Liver (tissue), 9 donors: ENCODE data around the gene PRRT2. TPM values are rescaled to one million over a fixed set of nuclear protein-coding genes. Genes with fewer than 3 reads are reported as not detected.

Experiments
- DNase-seq: peaks from one replicate; pipeline ENCODE4 v3.0.0-alpha.2; 2017; ENCODE audit warnings: low spot score
- H3K27ac ChIP-seq, 2 donors: one replicate each; pipeline ENCODE4 v1.7.0; 2013; ENCODE audit warnings: inconsistent platforms in 2 of 2, low read length in 2 of 2, control low read depth in 1 of 2, low read depth in 1 of 2, mild to moderate bottlenecking in 1 of 2
- H3K27me3 ChIP-seq, 4 donors: one replicate each; pipeline versions ENCODE4 v1.6.1 to v1.7.0; 2013; ENCODE audit warnings: low read length in 3 of 4, inconsistent platforms in 1 of 4, mild to moderate bottlenecking in 1 of 4, moderate library complexity in 1 of 4; ENCODE audit not compliant: control insufficient read depth in 4 of 4, insufficient read depth in 4 of 4
- H3K36me3 ChIP-seq, 4 donors: one replicate each; pipeline versions ENCODE4 v1.6.1 to v1.7.0; 2013; ENCODE audit warnings: low read length in 3 of 4, mild to moderate bottlenecking in 3 of 4, low read depth in 1 of 4, moderate library complexity in 1 of 4; ENCODE audit not compliant: control insufficient read depth in 4 of 4, insufficient read depth in 3 of 4
- H3K4me1 ChIP-seq, 4 donors: one replicate each; pipeline versions ENCODE4 v1.6.1 to v1.7.0; 2013; ENCODE audit warnings: low read length in 3 of 4, mild to moderate bottlenecking in 3 of 4, moderate library complexity in 1 of 4; ENCODE audit not compliant: control insufficient read depth in 4 of 4, insufficient read depth in 4 of 4
- H3K4me3 ChIP-seq, 3 donors: one replicate each; pipeline versions ENCODE4 v1.6.1 to v1.7.0; 2013; ENCODE audit warnings: low read length in 3 of 3, control low read depth in 1 of 3, low read depth in 1 of 3, mild to moderate bottlenecking in 1 of 3
- H3K9ac ChIP-seq, 2 donors: one replicate each; pipeline ENCODE4 v1.7.0; 2013; ENCODE audit warnings: low read length in 2 of 2, mild to moderate bottlenecking in 2 of 2, moderate library complexity in 2 of 2, control low read depth in 1 of 2, low read depth in 1 of 2
- H3K9me3 ChIP-seq, 4 donors: one replicate each; pipeline versions ENCODE4 v1.6.1 to v1.7.0; 2013; ENCODE audit warnings: low read length in 3 of 4; ENCODE audit not compliant: control insufficient read depth in 4 of 4
- ATF3 ChIP-seq: IDR thresholded peaks from 2 replicates; pipeline ENCODE4 v1.6.1; 2016; ENCODE audit warnings: antibody characterized with exemption
- EGR1 ChIP-seq, 2 donors: IDR thresholded peaks; 2 replicates each; pipeline ENCODE4 v1.6.1; 2016 to 2018; ENCODE audit warnings: antibody characterized with exemption in 2 of 2, low read depth in 2 of 2
- FOXA1 ChIP-seq: IDR thresholded peaks from 2 replicates; pipeline ENCODE4 v1.6.1; 2016; ENCODE audit warnings: antibody characterized with exemption
- FOXA2 ChIP-seq: IDR thresholded peaks from 2 replicates; pipeline ENCODE4 v1.6.1; 2016; ENCODE audit warnings: antibody characterized with exemption
- GABPA ChIP-seq, 2 donors: IDR thresholded peaks in 1 of 2; conservative IDR thresholded peaks in 1 of 2; 2 replicates each; pipeline ENCODE4 v1.6.1; 2016; ENCODE audit warnings: antibody characterized with exemption in 2 of 2, mild to moderate bottlenecking in 1 of 2, moderate library complexity in 1 of 2
- HNF4A ChIP-seq, 2 donors: conservative IDR thresholded peaks; 2 replicates each; pipeline ENCODE4 v1.6.1; 2016; ENCODE audit warnings: antibody characterized with exemption in 2 of 2, mild to moderate bottlenecking in 2 of 2
- HNF4G ChIP-seq: IDR thresholded peaks from 2 replicates; pipeline ENCODE4 v1.6.1; 2016; ENCODE audit warnings: antibody characterized with exemption
- JUND ChIP-seq, 2 donors: IDR thresholded peaks; 2 replicates each; pipeline ENCODE4 v1.6.1; 2016; ENCODE audit warnings: antibody characterized with exemption in 2 of 2
- NR2F2 ChIP-seq: IDR thresholded peaks from 2 replicates; pipeline ENCODE4 v1.6.1; 2016; ENCODE audit warnings: antibody characterized with exemption
- RAD21 ChIP-seq, 2 donors: IDR thresholded peaks; 2 replicates each; pipeline ENCODE4 v1.6.1; 2016; ENCODE audit warnings: antibody characterized with exemption in 2 of 2, mild to moderate bottlenecking in 2 of 2
- REST ChIP-seq: IDR thresholded peaks from 2 replicates; pipeline ENCODE4 v1.6.1; 2016; ENCODE audit warnings: antibody characterized with exemption, mild to moderate bottlenecking
- RXRA ChIP-seq, 2 donors: IDR thresholded peaks; 2 replicates each; pipeline ENCODE4 v1.6.1; 2017 to 2018; ENCODE audit warnings: antibody characterized with exemption in 2 of 2, mild to moderate bottlenecking in 1 of 2
- SP1 ChIP-seq: IDR thresholded peaks from 2 replicates; pipeline ENCODE4 v1.6.1; 2018; ENCODE audit warnings: antibody characterized with exemption, mild to moderate bottlenecking
- TAF1 ChIP-seq: conservative IDR thresholded peaks from 2 replicates; pipeline ENCODE4 v1.6.1; 2016; ENCODE audit warnings: antibody characterized with exemption, mild to moderate bottlenecking
- YY1 ChIP-seq: IDR thresholded peaks from 2 replicates; pipeline ENCODE4 v1.6.1; 2016; ENCODE audit warnings: antibody characterized with exemption, mild to moderate bottlenecking
- ZBTB33 ChIP-seq: IDR thresholded peaks from 2 replicates; pipeline ENCODE4 v1.6.1; 2016; ENCODE audit warnings: antibody characterized with exemption
- WGBS: extraction: QIAGEN DNeasy Blood & Tissue Kit; methylation state at CpG from one replicate; pipeline ENCODE4 v1.1.7; 2013; 5-methylcytosine and 5-hydroxymethylcytosine counted together
- polyA plus RNA-seq, 2 donors: library from polyadenylated mRNA; stranded (reverse) in 1 of 2; unstranded in 1 of 2; fragments of 200-250 nt in 1 of 2; fragments of >200 nt in 1 of 2; fragmentation: Nextera tagmentation in 1 of 2; extraction: Ambion mirVana in 1 of 2; gene quantifications; one replicate each; pipeline versions ENCODE4 v1.2.1 to v1.2.3, GENCODE V29; 2013 to 2015
- total RNA-seq, 2 donors: library from RNA; depleted of rRNA; stranded (reverse); fragments of >200 nt; gene quantifications; one replicate each; pipeline ENCODE4 v1.2.3, GENCODE V29; 2014
- TF ChIP-seq, protein P1 (sequence below): IDR thresholded peaks from 2 replicates; pipeline ENCODE4 v1.6.1; 2016; ENCODE audit warnings: antibody characterized with exemption
- TF ChIP-seq, protein P2 (sequence below): fragments of 150-350 bp; IDR thresholded peaks from 2 replicates; pipeline ENCODE4 v1.5.1; 2017; ENCODE audit warnings: improper control_type of control experiment, low read depth, low read length; ENCODE audit not compliant: missing input control
- donor health status: healthy.
- donor health status: healthy.
- donor health status: healthy.
- donor health status: healthy.
- donor health status: healthy.

Gene PRRT2
- total and polyA plus RNA-seq, 4 donors = 0.09 to 0.59 (median 0.22) TPM

GRCh38 chr16:29815793-29816693 is 4.0 kb downstream of the PRRT2 start, which contains the start of gene PAGR1:
Gene PAGR1, plus strand, starts transcription at chr16:29816152. Its CDS starts 374 bp downstream, at chr16:29816526.
- WGBS = under 1% methylated on average over 70 of the region's 70 CpGs
- TF ChIP-seq SP1 = peak; percentile 65
- peak; percentile 0 to 45 for TF ChIP-seq HNF4A (conservative IDR thresholded peaks at IDR 0.05)
- peak in 1 of 2 donors; percentile 70 for TF ChIP-seq GABPA (IDR thresholded peaks at IDR 0.05 in 1 of 2, conservative IDR thresholded peaks at IDR 0.05 in 1 of 2)
- TF ChIP-seq ZBTB33 = peak; percentile 82
- TF ChIP-seq ATF3 = no peak
- TF ChIP-seq FOXA1 = peak; percentile 34
- TF ChIP-seq RAD21 (IDR thresholded peaks at IDR 0.05) = peak; percentile 69 to 74
- TF ChIP-seq, protein P1, sequence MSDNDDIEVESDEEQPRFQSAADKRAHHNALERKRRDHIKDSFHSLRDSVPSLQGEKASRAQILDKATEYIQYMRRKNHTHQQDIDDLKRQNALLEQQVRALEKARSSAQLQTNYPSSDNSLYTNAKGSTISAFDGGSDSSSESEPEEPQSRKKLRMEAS = peak; percentile 85
- peak; percentile 35 to 53 for TF ChIP-seq RXRA (IDR thresholded peaks at IDR 0.05)
- TF ChIP-seq NR2F2 = peak; percentile 32
- peak; percentile 70 for TF ChIP-seq TAF1
- TF ChIP-seq FOXA2 = no peak
- no peak for TF ChIP-seq EGR1 (IDR thresholded peaks at IDR 0.05; ENCODE audit: low read depth in 2 of 2)
- TF ChIP-seq, protein P2, sequence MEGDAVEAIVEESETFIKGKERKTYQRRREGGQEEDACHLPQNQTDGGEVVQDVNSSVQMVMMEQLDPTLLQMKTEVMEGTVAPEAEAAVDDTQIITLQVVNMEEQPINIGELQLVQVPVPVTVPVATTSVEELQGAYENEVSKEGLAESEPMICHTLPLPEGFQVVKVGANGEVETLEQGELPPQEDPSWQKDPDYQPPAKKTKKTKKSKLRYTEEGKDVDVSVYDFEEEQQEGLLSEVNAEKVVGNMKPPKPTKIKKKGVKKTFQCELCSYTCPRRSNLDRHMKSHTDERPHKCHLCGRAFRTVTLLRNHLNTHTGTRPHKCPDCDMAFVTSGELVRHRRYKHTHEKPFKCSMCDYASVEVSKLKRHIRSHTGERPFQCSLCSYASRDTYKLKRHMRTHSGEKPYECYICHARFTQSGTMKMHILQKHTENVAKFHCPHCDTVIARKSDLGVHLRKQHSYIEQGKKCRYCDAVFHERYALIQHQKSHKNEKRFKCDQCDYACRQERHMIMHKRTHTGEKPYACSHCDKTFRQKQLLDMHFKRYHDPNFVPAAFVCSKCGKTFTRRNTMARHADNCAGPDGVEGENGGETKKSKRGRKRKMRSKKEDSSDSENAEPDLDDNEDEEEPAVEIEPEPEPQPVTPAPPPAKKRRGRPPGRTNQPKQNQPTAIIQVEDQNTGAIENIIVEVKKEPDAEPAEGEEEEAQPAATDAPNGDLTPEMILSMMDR = peak; percentile 64
- TF ChIP-seq YY1 = peak; percentile 100
- no peak for TF ChIP-seq HNF4G
- peak; percentile 59 for TF ChIP-seq REST
- TF ChIP-seq JUND (IDR thresholded peaks at IDR 0.05) = no peak
- Histone ChIP-seq H3K9ac (peak within 1 kb of the TSS; percentile 5 to 83), H3K4me3 (peak within 1 kb of the TSS; percentile 79 to 90 (median 89)), H3K9me3 (no peaks in the 10 kb centered on the region), H3K4me1 (peaks cover 14 to 53% (median 38%) of the 10 kb centered on the region in 4 donors), H3K36me3 (peaks cover 0 to 9% (median 0%) of the 10 kb centered on the region in 4 donors), H3K27ac (peak within 1 kb of the TSS; percentile 84 to 93), H3K27me3 (no peaks in the 10 kb centered on the region)
- peak; percentile 97 for DNase-seq
